DMS114 treated with DMSO at 0.1 percent for 48 hours (cell line): Measurements from ENCODE around the gene ACTR10.

Source experiments
- DNase-seq: peaks from one replicate; lab custom pipeline; 2025; ENCODE audit not compliant: unreplicated experiment; lab: John Stamatoyannopoulos, UW

The ACTR10 gene

GRCh38 chr14:58199726-58200479 lies at the start of gene ACTR10:
Gene ACTR10, plus strand, starts transcription at chr14:58200149. Its CDS starts 69 bp downstream, at chr14:58200218.
- DNase-seq = peak; percentile 48

DNA sequence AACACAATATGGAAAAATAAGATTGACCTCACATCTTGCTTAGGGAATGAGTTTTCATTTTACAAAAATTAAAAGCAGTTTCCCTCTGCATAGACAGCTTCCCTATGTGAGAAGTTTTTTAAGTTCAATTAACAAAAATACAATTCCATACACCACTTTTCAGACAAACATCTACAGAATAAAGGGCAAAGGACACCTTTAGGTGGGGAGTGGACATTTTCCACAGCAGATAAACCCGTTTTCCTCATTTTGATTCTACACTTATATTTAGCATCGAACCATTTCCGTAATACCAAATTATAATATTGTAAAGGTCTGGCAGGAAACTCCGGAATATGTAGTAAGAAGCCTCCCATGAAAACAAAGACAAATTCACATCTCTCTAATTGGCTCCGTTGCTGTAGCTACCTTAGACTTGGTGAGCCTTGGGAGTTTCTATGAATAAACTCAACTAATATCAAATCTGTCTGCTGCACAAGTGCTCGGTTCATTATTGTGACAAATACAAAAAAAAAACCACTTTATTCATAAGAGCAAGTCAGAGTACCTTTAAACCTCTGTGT lies 49.6 kb upstream of the ACTR10 start:
- DNase-seq = no peak

GRCh38 chr14:58151133-58152013 lies 48.6 kb upstream of the ACTR10 start:
- DNase-seq = peak; percentile 7

GRCh38 chr14:58152014-58152857 lies 47.7 kb upstream of the ACTR10 start, which contains the start of gene ARMH4:
Gene ARMH4, minus strand, starts transcription at chr14:58152213. Its CDS starts 12,855 bp downstream, at chr14:58139358.
- peak; percentile 64 for DNase-seq

- no peak for DNase-seq
Observed at GRCh38 chr14:58160561-58160960, 39.4 kb upstream of the ACTR10 start.

DNA sequence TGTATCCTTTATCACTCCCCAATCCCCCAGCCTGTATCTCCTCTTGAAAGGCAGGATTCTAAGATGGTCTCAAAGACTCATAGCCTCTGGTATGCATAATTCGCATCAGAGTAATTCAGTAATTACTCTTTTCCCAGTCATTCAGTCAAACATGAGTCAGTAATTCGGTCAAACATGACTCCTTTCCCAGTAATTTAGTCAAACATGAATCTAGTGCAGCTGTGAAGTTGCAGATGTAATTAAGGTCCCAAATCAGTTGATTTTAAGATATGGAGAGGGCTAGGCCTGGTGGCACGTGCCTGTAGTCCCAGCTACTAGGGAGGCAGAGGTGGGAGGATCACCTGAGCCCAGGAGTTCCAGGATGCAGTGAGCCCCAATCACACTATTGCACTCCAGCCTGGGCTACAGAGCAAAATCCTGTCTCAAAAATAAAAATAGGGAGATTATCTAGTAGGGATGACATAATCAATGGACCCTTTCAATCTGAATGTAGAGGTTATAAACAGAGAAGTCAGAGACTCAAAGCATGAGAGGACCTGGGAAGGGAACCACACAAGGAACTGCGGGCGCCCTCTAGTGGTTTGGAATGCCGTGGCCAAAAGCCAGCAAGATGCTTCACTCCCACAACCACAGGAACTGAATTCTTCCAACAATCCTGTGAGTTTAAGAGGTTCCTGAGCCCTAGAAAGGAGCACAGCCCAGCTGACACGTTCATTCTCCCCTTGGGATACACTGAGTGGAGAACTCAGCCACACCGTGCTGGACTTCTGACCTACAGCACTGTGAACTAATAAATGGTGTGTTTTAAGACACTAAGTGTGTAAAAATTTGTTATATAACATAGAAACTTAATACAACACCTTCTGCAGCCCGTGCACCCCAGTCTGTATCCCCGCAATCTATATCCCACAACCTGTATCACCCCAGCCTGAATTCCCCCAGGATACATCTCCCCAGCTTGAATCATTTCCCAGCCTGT lies 33.7 kb upstream of the ACTR10 start:
- peak; percentile 46 for DNase-seq

DNA sequence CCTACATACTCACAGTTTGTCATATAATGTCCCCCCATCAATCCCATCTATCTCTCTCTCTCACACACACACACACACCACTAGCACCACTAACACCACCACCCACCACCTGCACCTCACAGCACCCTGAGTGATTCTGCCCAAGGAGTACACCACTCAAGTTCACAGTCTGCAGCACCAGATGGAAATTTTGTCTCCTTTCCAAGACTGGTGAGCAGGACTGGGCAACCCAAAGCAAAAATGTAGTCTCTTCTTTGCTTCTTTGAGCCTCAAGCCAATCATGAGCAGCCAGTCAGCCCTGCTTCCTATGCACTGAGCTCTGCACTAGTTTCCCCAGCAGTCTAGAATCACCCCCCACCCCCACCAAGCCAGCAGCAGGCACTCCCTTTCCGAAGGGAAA lies 32.9 kb upstream of the ACTR10 start:
- DNase-seq = no peak

DNA sequence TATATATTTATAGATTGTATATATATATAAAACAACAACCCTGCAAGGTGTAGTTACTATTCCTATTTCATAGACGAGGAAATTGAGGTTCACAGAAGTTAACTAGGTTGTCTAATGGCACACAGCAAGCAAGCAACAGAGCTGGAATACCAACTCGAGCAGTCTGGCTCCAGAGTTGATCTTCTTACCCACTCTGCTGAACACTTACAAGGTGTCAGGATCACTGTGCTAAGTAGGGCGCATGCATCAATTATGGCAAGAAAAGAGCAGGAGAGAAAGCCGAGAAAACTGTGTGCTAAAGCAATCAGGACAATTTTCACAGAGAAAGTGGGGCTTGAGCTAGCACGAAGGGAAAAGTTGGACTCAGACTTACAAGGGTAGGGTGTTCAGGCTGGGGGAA lies 32.1 kb upstream of the ACTR10 start:
- no peak for DNase-seq

DNA sequence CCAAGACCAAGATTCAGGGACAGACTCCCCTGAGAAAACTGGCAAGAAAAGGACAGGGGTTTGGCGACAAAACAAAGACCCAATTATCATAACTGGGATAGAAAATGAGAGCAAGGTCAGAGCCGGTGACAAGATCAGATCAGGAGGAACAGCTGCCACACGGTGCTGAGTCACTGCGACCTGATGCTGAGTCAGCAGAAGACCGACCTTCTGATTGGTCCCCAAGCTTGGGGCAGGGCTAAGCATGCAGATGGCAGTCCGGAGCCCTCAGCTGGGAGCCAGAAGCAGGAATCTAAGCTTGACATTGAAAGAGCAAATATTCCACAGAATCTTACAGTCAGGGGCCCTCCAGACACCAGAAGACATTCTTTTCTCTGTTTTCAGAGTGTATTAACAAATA lies 28.9 kb upstream of the ACTR10 start:
- DNase-seq = no peak

DNA sequence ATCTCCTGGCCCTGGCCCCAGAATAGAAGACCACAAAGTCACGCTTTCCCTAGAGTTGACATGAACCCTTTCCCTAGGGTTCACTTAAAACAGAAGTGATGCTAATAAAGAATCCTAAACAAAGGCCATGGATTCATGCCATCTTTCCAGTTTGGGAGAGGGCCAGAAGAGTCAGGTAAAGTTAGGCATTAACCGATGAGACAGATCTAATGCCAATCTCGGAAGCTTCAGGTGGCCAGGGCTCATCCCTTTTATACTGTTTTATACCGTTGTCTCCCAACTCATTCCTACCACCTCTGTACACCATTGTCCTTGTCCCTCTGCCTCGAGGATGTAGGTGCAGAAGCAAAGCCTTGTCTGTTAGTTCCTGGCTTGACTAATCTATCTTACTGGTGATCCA lies 22.8 kb upstream of the ACTR10 start:
- DNase-seq = no peak

GRCh38 chr14:58189176-58189575 lies 10.8 kb upstream of the ACTR10 start:
- no peak for DNase-seq

DNA sequence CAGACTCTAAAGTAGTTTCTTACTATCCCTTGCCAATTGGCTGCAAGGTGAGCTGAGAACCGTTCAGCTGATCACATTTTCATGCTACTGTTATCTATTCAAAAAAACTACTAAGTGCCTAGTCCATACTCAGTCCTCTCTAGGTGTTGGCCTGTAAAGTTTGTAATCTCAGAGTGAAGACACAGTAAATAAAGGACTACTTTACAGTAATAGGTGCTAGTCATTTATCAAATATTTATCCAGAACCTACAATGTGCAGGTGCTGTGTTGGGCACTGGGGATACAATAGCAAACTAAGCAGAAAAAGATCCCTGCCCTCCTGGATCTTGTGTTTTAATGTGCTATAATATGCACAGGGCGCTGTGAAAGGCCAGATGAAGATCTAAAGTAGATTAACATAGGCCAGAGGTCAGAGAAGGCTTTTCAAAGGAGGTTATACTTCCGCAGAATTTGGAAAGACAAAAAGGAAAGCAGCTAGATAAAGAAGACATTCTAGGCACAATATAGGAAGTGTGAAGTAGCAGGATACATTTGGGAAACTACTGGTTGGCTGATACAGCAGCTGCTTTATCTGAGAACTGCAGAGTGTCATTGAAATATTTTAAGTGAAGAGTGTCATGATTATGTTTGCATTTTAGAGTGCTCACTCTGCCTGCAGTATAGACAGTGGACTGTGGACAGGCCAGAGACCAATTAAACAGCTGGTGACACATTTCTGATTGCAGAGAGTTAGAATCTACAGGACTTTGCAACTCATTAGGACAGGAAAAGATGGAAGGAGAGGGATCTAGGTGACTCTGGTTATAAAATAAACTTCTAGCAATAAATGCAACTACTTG lies 8.0 kb upstream of the ACTR10 start:
- no peak for DNase-seq

GRCh38 chr14:58193542-58193941 lies 6.4 kb upstream of the ACTR10 start:
- DNase-seq = no peak

GRCh38 chr14:58196198-58196597 lies 3.8 kb upstream of the ACTR10 start:
- DNase-seq = no peak

- DNase-seq = no peak
Observed at GRCh38 chr14:58198086-58198485, 1.9 kb upstream of the ACTR10 start.

DNA sequence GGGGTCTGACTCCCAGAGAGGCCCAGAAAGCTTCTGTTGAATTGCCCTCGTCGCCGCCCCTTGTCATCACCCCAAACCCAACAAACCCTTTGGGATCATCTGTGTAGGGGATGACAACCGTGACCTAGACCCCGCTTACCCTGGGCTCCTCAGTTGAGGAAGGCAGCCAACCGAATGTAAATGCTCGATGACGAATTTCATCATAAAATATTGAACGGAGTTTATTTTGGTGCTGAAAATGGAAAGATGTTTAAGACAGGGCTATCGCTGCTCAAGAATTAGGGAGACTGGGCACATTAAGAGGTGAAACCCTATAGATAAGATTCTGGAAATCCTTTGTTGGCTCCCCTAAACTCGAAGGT lies 512 bp downstream of the ACTR10 start:
- no peak for DNase-seq

DNA sequence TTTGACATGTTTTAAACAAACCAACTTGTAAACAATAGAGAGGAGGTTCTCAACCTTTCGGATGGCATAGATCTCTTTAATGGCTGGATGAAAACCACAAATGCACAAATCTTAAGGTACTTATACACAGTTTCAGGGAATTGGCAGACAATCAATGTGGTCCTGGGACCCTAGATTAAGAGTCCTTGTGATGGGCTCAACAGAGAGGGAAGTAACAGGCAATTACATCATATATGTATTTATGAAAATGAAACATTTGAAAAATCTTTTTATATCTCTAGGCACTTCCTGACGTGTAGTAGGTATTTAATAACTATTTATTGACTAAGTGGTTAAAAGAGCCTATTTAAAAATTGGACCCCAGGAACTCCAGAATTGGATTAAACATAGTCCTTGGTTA lies 897 bp downstream of the ACTR10 start:
- DNase-seq = no peak

GRCh38 chr14:58213176-58213575 lies 13.2 kb downstream of the ACTR10 start:
- DNase-seq = no peak
